Measurements from ENCODE around the gene ASS1. TPM values are rescaled to one million over a fixed set of nuclear protein-coding genes. Genes with fewer than 3 reads are reported as not detected.

The ASS1 gene
- total RNA-seq, 1 experiment from 2014 or later: 299 TPM

GRCh38 chr9:130407916-130408663, 36.7 kb upstream of the ASS1 start:
- intact Hi-C loops (cut with micrococcal nuclease): no loop called here
- Mint-ChIP-seq H3K9me3 (ENCODE audit: unreplicated experiment) (no peaks in the 10 kb centered on the region), H3K4me3 (ENCODE audit: unreplicated experiment) (no peak overlapping the region), H3K27ac (ENCODE audit: low read depth, unreplicated experiment) (no peak overlapping the region), H3K36me3 (ENCODE audit: insufficient read depth, unreplicated experiment) (no peaks in the 10 kb centered on the region), H3K4me1 (ENCODE audit: insufficient read depth, unreplicated experiment) (peaks cover 5% of the 10 kb centered on the region), H3K27me3 (ENCODE audit: insufficient read depth, unreplicated experiment) (no peaks in the 10 kb centered on the region)
- no TSS peak for BruUV-seq (replicated peaks)
- ChIA-PET POLR2A (no interaction called here), CTCF (no interaction called here)
- no peak for DNase-seq (ENCODE audit: unreplicated experiment)
- no peak for TF ChIP-seq CTCF (IDR thresholded peaks at IDR 0.05; ENCODE audit: unreplicated experiment)

- Mint-ChIP-seq H3K27me3 (ENCODE audit: insufficient read depth, unreplicated experiment) (no peaks in the 10 kb centered on the region), H3K9me3 (ENCODE audit: unreplicated experiment) (no peaks in the 10 kb centered on the region), H3K27ac (ENCODE audit: low read depth, unreplicated experiment) (no peak overlapping the region), H3K4me1 (ENCODE audit: insufficient read depth, unreplicated experiment) (peaks cover 5% of the 10 kb centered on the region), H3K4me3 (ENCODE audit: unreplicated experiment) (no peak overlapping the region), H3K36me3 (ENCODE audit: insufficient read depth, unreplicated experiment) (no peaks in the 10 kb centered on the region)
- CTCF ChIA-PET: no interaction called here
- DNase-seq (ENCODE audit: unreplicated experiment): no peak
- BruUV-seq (replicated peaks): no TSS peak
- TF ChIP-seq CTCF (IDR thresholded peaks at IDR 0.05; ENCODE audit: unreplicated experiment): no peak
- POLR2A ChIA-PET: no interaction called here
- intact Hi-C loops (cut with micrococcal nuclease): no loop called here
Observed at GRCh38 chr9:130408669-130409068, 36.1 kb upstream of the ASS1 start.

GRCh38 chr9:130409246-130409645, 35.5 kb upstream of the ASS1 start:
- TF ChIP-seq CTCF (IDR thresholded peaks at IDR 0.05; ENCODE audit: unreplicated experiment): no peak
- Mint-ChIP-seq H3K4me1 (ENCODE audit: insufficient read depth, unreplicated experiment) (peaks cover 5% of the 10 kb centered on the region), H3K27ac (ENCODE audit: low read depth, unreplicated experiment) (no peak overlapping the region), H3K27me3 (ENCODE audit: insufficient read depth, unreplicated experiment) (no peaks in the 10 kb centered on the region), H3K9me3 (ENCODE audit: unreplicated experiment) (no peaks in the 10 kb centered on the region), H3K36me3 (ENCODE audit: insufficient read depth, unreplicated experiment) (no peaks in the 10 kb centered on the region), H3K4me3 (ENCODE audit: unreplicated experiment) (no peak overlapping the region)
- DNase-seq (ENCODE audit: unreplicated experiment): no peak
- POLR2A ChIA-PET: no interaction called here
- intact Hi-C loops (cut with micrococcal nuclease): no loop called here
- no TSS peak for BruUV-seq (replicated peaks)
- CTCF ChIA-PET: no interaction called here

GRCh38 chr9:130410443-130410842, 34.3 kb upstream of the ASS1 start:
- H3K4me3 Mint-ChIP-seq (ENCODE audit: unreplicated experiment): no peak overlapping the region
- POLR2A ChIA-PET: no interaction called here
- peaks cover 5% of the 10 kb centered on the region for H3K4me1 Mint-ChIP-seq (ENCODE audit: insufficient read depth, unreplicated experiment)
- no peak for DNase-seq (ENCODE audit: unreplicated experiment)
- H3K27me3 Mint-ChIP-seq (ENCODE audit: insufficient read depth, unreplicated experiment): no peaks in the 10 kb centered on the region
- intact Hi-C loops (cut with micrococcal nuclease): no loop called here
- no peaks in the 10 kb centered on the region for H3K36me3 Mint-ChIP-seq (ENCODE audit: insufficient read depth, unreplicated experiment)
- CTCF ChIA-PET: no interaction called here
- no TSS peak for BruUV-seq (replicated peaks)
- H3K9me3 Mint-ChIP-seq (ENCODE audit: unreplicated experiment): no peaks in the 10 kb centered on the region
- no peak overlapping the region for H3K27ac Mint-ChIP-seq (ENCODE audit: low read depth, unreplicated experiment)
- TF ChIP-seq CTCF (IDR thresholded peaks at IDR 0.05; ENCODE audit: unreplicated experiment): no peak

All from MCF 10A (cell line).